ENCODE measurements around the gene TMEM61. TPM values are rescaled to one million over a fixed set of nuclear protein-coding genes. Genes with fewer than 3 reads are reported as not detected.

The TMEM61 gene
- polyA plus RNA-seq, 1 experiment = not detected

GRCh38 chr1:54945393-54945936 is 35.0 kb upstream of the TMEM61 start:
- ChIA-PET POLR2A (interaction anchor here (0.6 kb wide), 1 partner anchor 10 kb away, joined by 10 read pairs; no protein-coding TSS in a partner anchor), CTCF (interaction anchor here (0.6 to 13.0 kb wide), 31 partner anchors 8 to 144 kb away, joined by 3 to 307 read pairs (median 6); partner anchors contain the start of genes BSND, DHCR24, PCSK9 and TTC22)
- Histone ChIP-seq H3K36me3 (ENCODE audit: control insufficient read depth, insufficient read depth, low read length) (no peaks in the 10 kb centered on the region), H3K27me3 (ENCODE audit: control insufficient read depth, insufficient read depth, low read length) (no peaks in the 10 kb centered on the region), H3K4me3 (ENCODE audit: low read depth, low read length) (no peak overlapping the region)
- TF ChIP-seq, protein P1, sequence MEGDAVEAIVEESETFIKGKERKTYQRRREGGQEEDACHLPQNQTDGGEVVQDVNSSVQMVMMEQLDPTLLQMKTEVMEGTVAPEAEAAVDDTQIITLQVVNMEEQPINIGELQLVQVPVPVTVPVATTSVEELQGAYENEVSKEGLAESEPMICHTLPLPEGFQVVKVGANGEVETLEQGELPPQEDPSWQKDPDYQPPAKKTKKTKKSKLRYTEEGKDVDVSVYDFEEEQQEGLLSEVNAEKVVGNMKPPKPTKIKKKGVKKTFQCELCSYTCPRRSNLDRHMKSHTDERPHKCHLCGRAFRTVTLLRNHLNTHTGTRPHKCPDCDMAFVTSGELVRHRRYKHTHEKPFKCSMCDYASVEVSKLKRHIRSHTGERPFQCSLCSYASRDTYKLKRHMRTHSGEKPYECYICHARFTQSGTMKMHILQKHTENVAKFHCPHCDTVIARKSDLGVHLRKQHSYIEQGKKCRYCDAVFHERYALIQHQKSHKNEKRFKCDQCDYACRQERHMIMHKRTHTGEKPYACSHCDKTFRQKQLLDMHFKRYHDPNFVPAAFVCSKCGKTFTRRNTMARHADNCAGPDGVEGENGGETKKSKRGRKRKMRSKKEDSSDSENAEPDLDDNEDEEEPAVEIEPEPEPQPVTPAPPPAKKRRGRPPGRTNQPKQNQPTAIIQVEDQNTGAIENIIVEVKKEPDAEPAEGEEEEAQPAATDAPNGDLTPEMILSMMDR (IDR thresholded peaks at IDR 0.05; ENCODE audit: insufficient read depth, low read depth, low read length) = no peak
- DNase-seq (ENCODE audit: low read depth) = no peak

GRCh38 chr1:54947540-54947939 is 32.9 kb upstream of the TMEM61 start:
- ChIA-PET POLR2A (no interaction called here), CTCF (interaction anchor here (0.6 to 13.0 kb wide), 9 partner anchors 9 to 1087 kb away, joined by 3 to 307 read pairs (median 6); partner anchors contain the start of gene BSND)
- TF ChIP-seq, protein P1 (IDR thresholded peaks at IDR 0.05; ENCODE audit: insufficient read depth, low read depth, low read length) = no peak
- Histone ChIP-seq H3K4me3 (ENCODE audit: low read depth, low read length) (no peak overlapping the region), H3K27me3 (ENCODE audit: control insufficient read depth, insufficient read depth, low read length) (no peaks in the 10 kb centered on the region), H3K36me3 (ENCODE audit: control insufficient read depth, insufficient read depth, low read length) (no peaks in the 10 kb centered on the region)
- no peak for DNase-seq (ENCODE audit: low read depth)

DNA sequence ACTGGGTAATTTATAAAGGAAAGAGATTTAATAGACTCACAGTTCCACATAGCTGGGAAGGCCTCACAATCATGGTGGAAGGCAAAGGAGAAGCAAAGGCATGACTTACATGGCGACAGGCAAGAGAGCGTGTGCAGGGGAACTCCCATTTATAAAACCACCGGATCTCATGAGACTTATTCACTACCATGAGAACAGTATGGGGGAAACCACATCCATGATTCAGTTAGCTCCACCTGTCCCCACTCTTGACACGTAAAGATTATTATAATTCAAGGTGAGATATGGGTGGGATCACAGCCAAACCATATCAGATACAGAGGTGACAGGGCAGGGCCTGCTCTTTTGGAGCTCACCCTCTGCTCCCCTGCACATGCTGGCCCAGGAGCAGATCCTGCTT is 31.4 kb upstream of the TMEM61 start:
- DNase-seq (ENCODE audit: low read depth) = no peak
- TF ChIP-seq, protein P1 (IDR thresholded peaks at IDR 0.05; ENCODE audit: insufficient read depth, low read depth, low read length) = no peak
- Histone ChIP-seq H3K4me3 (ENCODE audit: low read depth, low read length) (no peak overlapping the region), H3K27me3 (ENCODE audit: control insufficient read depth, insufficient read depth, low read length) (no peaks in the 10 kb centered on the region), H3K36me3 (ENCODE audit: control insufficient read depth, insufficient read depth, low read length) (no peaks in the 10 kb centered on the region)
- POLR2A ChIA-PET = no interaction called here
- CTCF ChIA-PET = interaction anchor here (0.8 to 13.0 kb wide), 6 partner anchors 10 to 76 kb away, joined by 3 to 307 read pairs (median 44); partner anchors contain the start of gene BSND

GRCh38 chr1:54950006-54950368 is 30.4 kb upstream of the TMEM61 start:
- H3K27me3 ChIP-seq (ENCODE audit: control insufficient read depth, insufficient read depth, low read length) = no peaks in the 10 kb centered on the region
- CTCF ChIA-PET = interaction anchor here (0.5 to 13.0 kb wide), 21 partner anchors 8 to 97 kb away, joined by 3 to 307 read pairs (median 6); partner anchors contain the start of genes BSND and DHCR24
- POLR2A ChIA-PET = no interaction called here
- no peaks in the 10 kb centered on the region for H3K36me3 ChIP-seq (ENCODE audit: control insufficient read depth, insufficient read depth, low read length)
- TF ChIP-seq, protein P1 (IDR thresholded peaks at IDR 0.05; ENCODE audit: insufficient read depth, low read depth, low read length) = no peak
- DNase-seq (ENCODE audit: low read depth) = no peak
- H3K4me3 ChIP-seq (ENCODE audit: low read depth, low read length) = no peak overlapping the region

DNA sequence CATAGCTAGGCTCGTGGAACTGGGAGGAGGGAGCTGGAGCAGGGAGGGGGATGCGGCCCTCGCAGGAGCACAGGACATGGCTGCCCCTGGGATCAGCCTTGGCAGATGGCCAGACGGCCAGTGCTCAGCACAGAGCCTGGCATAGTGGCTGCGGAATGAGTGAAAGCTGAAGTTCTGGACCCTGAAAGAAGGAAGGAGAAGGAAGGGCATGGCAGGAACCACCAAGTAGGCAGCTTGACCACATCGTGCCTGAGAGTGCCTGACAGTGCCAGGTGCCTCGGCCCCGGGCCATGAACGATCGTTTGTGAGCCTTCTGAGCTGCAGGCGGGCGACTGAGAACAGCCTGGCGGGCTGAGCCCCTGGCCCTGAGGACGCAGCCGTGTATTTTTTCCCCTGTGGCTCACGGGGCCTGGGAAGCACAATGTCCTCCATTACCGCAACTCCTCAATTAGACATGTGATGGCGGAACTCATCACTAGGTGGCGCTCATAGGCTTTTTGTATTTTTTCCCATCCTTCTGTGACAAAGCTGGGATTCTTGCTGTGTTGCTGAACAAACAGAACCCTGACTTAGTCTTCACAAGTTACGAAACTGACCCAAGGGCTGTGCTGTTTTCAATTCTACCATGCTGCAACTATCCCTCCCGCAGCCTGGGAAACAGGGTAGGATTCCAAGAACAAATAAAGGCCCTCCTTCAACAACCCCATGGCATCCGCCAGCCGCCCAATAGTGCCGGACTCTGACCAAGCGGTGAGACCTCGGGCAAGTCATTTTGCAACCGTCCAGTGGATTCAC is 29.9 kb upstream of the TMEM61 start:
- H3K4me3 ChIP-seq (ENCODE audit: low read depth, low read length) = no peak overlapping the region

More for the DNA sequence above, 29.9 kb upstream of the TMEM61 start:
- TF ChIP-seq, protein P1 (IDR thresholded peaks at IDR 0.05; ENCODE audit: insufficient read depth, low read depth, low read length) = peak; percentile 75
- no peaks in the 10 kb centered on the region for H3K27me3 ChIP-seq (ENCODE audit: control insufficient read depth, insufficient read depth, low read length)
- POLR2A ChIA-PET = no interaction called here
- CTCF ChIA-PET = interaction anchor here (0.5 to 13.0 kb wide), 23 partner anchors 9 to 327 kb away, joined by 3 to 307 read pairs (median 6); partner anchors contain the start of genes BSND and DHCR24
- peak; percentile 57 for DNase-seq (ENCODE audit: low read depth)
- no peaks in the 10 kb centered on the region for H3K36me3 ChIP-seq (ENCODE audit: control insufficient read depth, insufficient read depth, low read length)
